Measurements from ENCODE around the gene STOML2.

STOML2 gene

DNA sequence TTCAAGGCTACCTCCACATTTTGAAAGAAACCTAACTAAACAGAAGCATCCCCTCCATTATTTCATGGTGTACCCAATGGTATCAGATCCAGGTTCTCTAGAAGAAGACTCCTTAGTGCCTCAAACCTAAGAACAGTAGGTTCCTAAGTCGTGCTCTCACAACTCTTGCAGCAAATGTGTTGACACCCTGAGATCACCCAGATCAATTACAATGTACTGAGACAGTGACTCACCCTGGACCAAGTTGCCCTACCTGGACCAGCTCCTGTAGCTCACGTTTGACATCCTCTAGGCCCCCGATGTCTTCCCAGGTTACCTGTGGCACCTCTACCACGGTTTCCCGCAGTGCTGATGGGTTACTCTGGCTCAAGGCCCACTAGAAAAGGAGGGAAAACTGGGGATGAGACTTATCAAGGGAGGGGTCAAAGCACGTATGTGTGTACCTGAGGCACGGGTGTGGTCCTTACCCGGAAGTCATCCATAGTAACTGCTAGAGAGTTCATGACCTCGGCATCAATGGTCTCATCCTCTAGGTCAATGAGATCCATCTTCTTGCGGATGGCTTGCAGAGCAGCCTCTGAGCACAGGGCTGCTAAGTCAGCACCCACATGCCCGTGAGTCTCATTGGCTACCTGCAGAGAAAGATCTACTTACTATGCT, 42.3 kb downstream of the STOML2 start:
- TF ChIP-seq EZH2phosphoT487 (conservative IDR thresholded peaks at IDR 0.05; ENCODE audit: low read length) (no peak), CTCF (IDR thresholded peaks at IDR 0.05; ENCODE audit: insufficient read depth, low read length, poor library complexity, severe bottlenecking) (no peak)
- Histone ChIP-seq H3K4me2 (ENCODE audit: low read depth, low read length, poor library complexity, severe bottlenecking) (no peak overlapping the region), H3F3A (ENCODE audit: insufficient read depth) (peaks cover 5% of the 10 kb centered on the region; the same call in 1 of the 2 replicates), H3K36me3 (ENCODE audit: low read length) (peaks cover 81% of the 10 kb centered on the region), H3K9ac (ENCODE audit: low read length) (no peak overlapping the region), H3K4me3 (ENCODE audit: insufficient read depth, low read length, poor library complexity, severe bottlenecking) (no peak overlapping the region), H3K27ac (ENCODE audit: low read depth, low read length) (no peak overlapping the region), H3K79me2 (ENCODE audit: insufficient read depth, low read length) (no peaks in the 10 kb centered on the region), H4K20me1 (ENCODE audit: low read depth, low read length) (no peaks in the 10 kb centered on the region), H3K9me2 (replicated peaks; ENCODE audit: insufficient read depth, low read length) (no peaks in the 10 kb centered on the region), H2AFZ (ENCODE audit: low read depth, low read length, severe bottlenecking) (no peak overlapping the region), H3K27me3 (ENCODE audit: low read length) (no peaks in the 10 kb centered on the region), H3K9me3 (ENCODE audit: insufficient read depth, low read length) (no peaks in the 10 kb centered on the region)

GRCh38 chr9:35059438-35059837, 43.5 kb downstream of the STOML2 start:
- no peaks in the 10 kb centered on the region for H4K20me1 ChIP-seq (ENCODE audit: low read depth, low read length)
- H3K27ac ChIP-seq (ENCODE audit: low read depth, low read length): no peak overlapping the region
- no peak overlapping the region for H3K4me2 ChIP-seq (ENCODE audit: low read depth, low read length, poor library complexity, severe bottlenecking)
- H3K27me3 ChIP-seq (ENCODE audit: low read length): no peaks in the 10 kb centered on the region
- no peak overlapping the region for H3K4me3 ChIP-seq (ENCODE audit: insufficient read depth, low read length, poor library complexity, severe bottlenecking)
- peaks cover 6% of the 10 kb centered on the region; the same call in 1 of the 2 replicates for H3F3A ChIP-seq (ENCODE audit: insufficient read depth)
- no peaks in the 10 kb centered on the region for H3K9me2 ChIP-seq (replicated peaks; ENCODE audit: insufficient read depth, low read length)
- TF ChIP-seq EZH2phosphoT487 (conservative IDR thresholded peaks at IDR 0.05; ENCODE audit: low read length): no peak
- no peak for TF ChIP-seq CTCF (IDR thresholded peaks at IDR 0.05; ENCODE audit: insufficient read depth, low read length, poor library complexity, severe bottlenecking)
- H2AFZ ChIP-seq (ENCODE audit: low read depth, low read length, severe bottlenecking): no peak overlapping the region
- no peaks in the 10 kb centered on the region for H3K9me3 ChIP-seq (ENCODE audit: insufficient read depth, low read length)
- H3K36me3 ChIP-seq (ENCODE audit: low read length): peaks cover 71% of the 10 kb centered on the region
- no peaks in the 10 kb centered on the region for H3K79me2 ChIP-seq (ENCODE audit: insufficient read depth, low read length)
- no peak overlapping the region for H3K9ac ChIP-seq (ENCODE audit: low read length)

GRCh38 chr9:35057271-35057620, 45.7 kb downstream of the STOML2 start:
- TF ChIP-seq EZH2phosphoT487 (conservative IDR thresholded peaks at IDR 0.05; ENCODE audit: low read length) (no peak), CTCF (IDR thresholded peaks at IDR 0.05; ENCODE audit: insufficient read depth, low read length, poor library complexity, severe bottlenecking) (no peak)
- Histone ChIP-seq H3K4me2 (ENCODE audit: low read depth, low read length, poor library complexity, severe bottlenecking) (no peak overlapping the region), H2AFZ (ENCODE audit: low read depth, low read length, severe bottlenecking) (no peak overlapping the region), H3K27ac (ENCODE audit: low read depth, low read length) (no peak overlapping the region), H3F3A (ENCODE audit: insufficient read depth) (peaks cover 6% of the 10 kb centered on the region; the same call in 1 of the 2 replicates), H3K36me3 (ENCODE audit: low read length) (peaks cover 49% of the 10 kb centered on the region), H3K9me2 (replicated peaks; ENCODE audit: insufficient read depth, low read length) (no peaks in the 10 kb centered on the region), H4K20me1 (ENCODE audit: low read depth, low read length) (no peaks in the 10 kb centered on the region), H3K9ac (ENCODE audit: low read length) (no peak overlapping the region), H3K27me3 (ENCODE audit: low read length) (no peaks in the 10 kb centered on the region), H3K9me3 (ENCODE audit: insufficient read depth, low read length) (no peaks in the 10 kb centered on the region), H3K79me2 (ENCODE audit: insufficient read depth, low read length) (no peaks in the 10 kb centered on the region), H3K4me3 (ENCODE audit: insufficient read depth, low read length, poor library complexity, severe bottlenecking) (no peak overlapping the region)
